OCI-LY3 (cell line): Measurements from ENCODE around the gene ASCC3.
A peak's percentile ranks its signal among the peaks of the same experiment; 100 is the strongest.

Experiments
- H2AFZ ChIP-seq: fragments of 200-600, 300-600 bp; shearing (Covaris generic); 2 replicates; pipeline ENCODE4 v1.6.0; 2014; ENCODE audit warnings: antibody characterized with exemption, low read depth, low read length
- H3K27ac ChIP-seq: fragments of 200-600, 300-600 bp; sonication (generic); 2 replicates; pipeline ENCODE4 v1.5.1; 2014; ENCODE audit warnings: mild to moderate bottlenecking, low read length, moderate library complexity, mixed read lengths
- H3K27me3 ChIP-seq: fragments of 200-600, 300-600 bp; sonication (generic); 2 replicates; pipeline ENCODE4 v1.6.1; 2014; ENCODE audit warnings: low read depth, low read length, mixed read lengths
- H3K36me3 ChIP-seq: fragments of 200-600, 300-600 bp; sonication (generic); replicated peaks from 2 replicates; pipeline ENCODE3; 2014; ENCODE audit warnings: low read depth, low read length, mixed read lengths
- H3K4me1 ChIP-seq: fragments of 300-600, 200-600 bp; sonication (generic); 2 replicates; pipeline ENCODE4 v1.6.1; 2014; ENCODE audit warnings: low read length, mixed read lengths
- H3K4me2 ChIP-seq: fragments of 200-600, 300-600 bp; sonication (generic); 2 replicates; pipeline ENCODE4 v1.6.1; 2014; ENCODE audit warnings: low read length, mixed read lengths
- H3K4me3 ChIP-seq: fragments of 300-600, 200-600 bp; sonication (generic); 2 replicates; pipeline ENCODE4 v1.5.1; 2014; ENCODE audit warnings: antibody characterized with exemption, mild to moderate bottlenecking, low read length, moderate library complexity
- H3K79me2 ChIP-seq: fragments of 300-600, 200-600 bp; shearing (Covaris generic); 2 replicates; pipeline ENCODE4 v1.6.1; 2014; ENCODE audit warnings: mild to moderate bottlenecking, low read length, mixed read lengths
- H3K9ac ChIP-seq: fragments of 300-600, 200-600 bp; shearing (Covaris generic); 2 replicates; pipeline ENCODE4 v1.6.0; 2014; ENCODE audit warnings: mild to moderate bottlenecking, low read length, moderate library complexity
- H3K9me3 ChIP-seq: fragments of 200-600, 300-600 bp; shearing (Covaris generic); 2 replicates; pipeline ENCODE4 v1.6.1; 2014; ENCODE audit warnings: low read length, mixed read lengths; ENCODE audit not compliant: insufficient read depth
- H4K20me1 ChIP-seq: fragments of 200-600, 300-600 bp; sonication (generic); 2 replicates; pipeline ENCODE4 v1.6.1; 2016; ENCODE audit warnings: low read length, mixed read lengths; ENCODE audit not compliant: insufficient read depth
- EZH2phosphoT487 ChIP-seq: fragments of 200-600 bp; shearing (Covaris generic); IDR thresholded peaks from 2 replicates; pipeline ENCODE4 v1.6.1; 2018; ENCODE audit warnings: antibody characterized with exemption, mixed run types, low read depth
- TF ChIP-seq, protein P1 (sequence below): fragments of 200-600, 300-600 bp; sonication (generic); IDR thresholded peaks from 2 replicates; pipeline ENCODE4 v1.5.1; 2014; ENCODE audit warnings: antibody characterized with exemption, low read length, low read depth

ASCC3 gene

DNA sequence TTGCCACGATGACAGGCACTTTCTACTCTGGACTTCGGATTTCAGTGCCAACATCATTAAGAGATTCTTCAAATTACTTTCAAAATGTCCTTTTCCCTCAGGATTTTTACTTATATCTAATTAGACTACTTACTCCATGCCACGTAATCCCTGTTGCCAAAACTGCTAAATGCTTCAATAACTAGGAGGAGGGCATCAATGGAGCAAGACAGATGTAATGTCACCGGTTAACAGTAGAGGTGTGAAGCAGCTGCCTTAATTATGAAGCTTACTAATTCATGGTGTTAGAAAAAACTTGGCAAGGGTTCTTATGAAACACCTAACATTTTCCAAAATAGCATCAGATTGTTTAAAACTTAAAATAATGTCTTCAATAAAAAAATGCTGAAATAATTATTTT is 305.2 kb downstream of the ASCC3 start:
- Histone ChIP-seq H2AFZ (no peak overlapping the region), H3K4me1 (no peaks in the 10 kb centered on the region), H3K9ac (no peak overlapping the region), H3K4me3 (no peak overlapping the region), H3K27ac (no peak overlapping the region), H3K4me2 (no peak overlapping the region), H3K36me3 (no peaks in the 10 kb centered on the region), H3K79me2 (no peaks in the 10 kb centered on the region), H4K20me1 (no peaks in the 10 kb centered on the region), H3K9me3 (no peaks in the 10 kb centered on the region), H3K27me3 (no peaks in the 10 kb centered on the region)
- TF ChIP-seq EZH2phosphoT487, result no peak

DNA sequence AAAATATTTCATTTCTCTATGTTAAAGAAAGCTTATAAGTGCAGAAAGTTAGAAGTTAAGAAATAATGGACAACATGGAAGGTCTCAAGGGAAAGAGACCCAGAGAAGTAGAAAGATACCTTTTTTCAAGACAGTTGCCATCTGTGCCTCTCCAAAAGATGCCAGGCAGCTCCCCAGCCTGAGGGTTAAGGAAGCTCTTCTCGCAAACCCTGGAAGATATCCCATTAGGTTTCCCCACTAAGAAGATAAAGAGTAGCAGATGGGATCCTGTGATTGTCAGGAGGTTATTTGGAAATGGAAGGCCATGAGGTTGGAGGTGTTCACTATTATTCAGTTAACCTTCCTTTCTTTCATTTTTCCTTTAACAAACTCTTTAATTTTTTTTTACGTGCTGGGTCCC is 306.3 kb downstream of the ASCC3 start:
- TF ChIP-seq EZH2phosphoT487, result no peak
- TF ChIP-seq, protein P1, sequence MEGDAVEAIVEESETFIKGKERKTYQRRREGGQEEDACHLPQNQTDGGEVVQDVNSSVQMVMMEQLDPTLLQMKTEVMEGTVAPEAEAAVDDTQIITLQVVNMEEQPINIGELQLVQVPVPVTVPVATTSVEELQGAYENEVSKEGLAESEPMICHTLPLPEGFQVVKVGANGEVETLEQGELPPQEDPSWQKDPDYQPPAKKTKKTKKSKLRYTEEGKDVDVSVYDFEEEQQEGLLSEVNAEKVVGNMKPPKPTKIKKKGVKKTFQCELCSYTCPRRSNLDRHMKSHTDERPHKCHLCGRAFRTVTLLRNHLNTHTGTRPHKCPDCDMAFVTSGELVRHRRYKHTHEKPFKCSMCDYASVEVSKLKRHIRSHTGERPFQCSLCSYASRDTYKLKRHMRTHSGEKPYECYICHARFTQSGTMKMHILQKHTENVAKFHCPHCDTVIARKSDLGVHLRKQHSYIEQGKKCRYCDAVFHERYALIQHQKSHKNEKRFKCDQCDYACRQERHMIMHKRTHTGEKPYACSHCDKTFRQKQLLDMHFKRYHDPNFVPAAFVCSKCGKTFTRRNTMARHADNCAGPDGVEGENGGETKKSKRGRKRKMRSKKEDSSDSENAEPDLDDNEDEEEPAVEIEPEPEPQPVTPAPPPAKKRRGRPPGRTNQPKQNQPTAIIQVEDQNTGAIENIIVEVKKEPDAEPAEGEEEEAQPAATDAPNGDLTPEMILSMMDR, result no peak
- Histone ChIP-seq H3K4me1 (no peaks in the 10 kb centered on the region), H4K20me1 (no peaks in the 10 kb centered on the region), H3K9ac (no peak overlapping the region), H3K27me3 (no peaks in the 10 kb centered on the region), H3K27ac (no peak overlapping the region), H3K36me3 (no peaks in the 10 kb centered on the region), H3K79me2 (no peaks in the 10 kb centered on the region), H3K9me3 (no peaks in the 10 kb centered on the region), H3K4me3 (no peak overlapping the region), H3K4me2 (no peak overlapping the region), H2AFZ (no peak overlapping the region)

DNA sequence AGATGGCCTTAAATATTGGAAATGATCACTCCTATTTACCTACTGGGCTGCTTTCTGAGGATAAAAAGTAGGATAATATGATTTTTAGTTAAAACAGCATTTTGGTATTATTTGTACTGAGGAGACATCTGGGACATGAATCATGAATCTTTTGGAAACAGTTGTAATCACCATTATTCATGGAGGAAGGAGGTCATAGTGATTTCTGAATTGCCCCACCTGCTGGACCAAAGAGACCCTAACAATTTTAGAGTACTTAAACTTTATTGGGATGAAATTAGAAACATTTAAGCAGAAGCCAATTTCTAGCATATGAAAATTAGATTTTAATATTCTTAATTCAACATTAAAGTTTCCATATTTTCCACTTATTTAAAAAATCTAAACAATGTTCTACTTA is 308.0 kb downstream of the ASCC3 start:
- no peaks in the 10 kb centered on the region for H3K4me1 ChIP-seq
- no peak overlapping the region for H3K9ac ChIP-seq
- no peaks in the 10 kb centered on the region for H3K9me3 ChIP-seq
- H3K27me3 ChIP-seq, result no peaks in the 10 kb centered on the region
- H3K4me3 ChIP-seq, result no peak overlapping the region
- H4K20me1 ChIP-seq, result no peaks in the 10 kb centered on the region
- no peak overlapping the region for H3K27ac ChIP-seq
- H3K79me2 ChIP-seq, result no peaks in the 10 kb centered on the region
- no peak overlapping the region for H2AFZ ChIP-seq
- TF ChIP-seq, protein P1, result peak; percentile 43
- TF ChIP-seq EZH2phosphoT487, result no peak
- no peak overlapping the region for H3K4me2 ChIP-seq
- H3K36me3 ChIP-seq, result no peaks in the 10 kb centered on the region

DNA sequence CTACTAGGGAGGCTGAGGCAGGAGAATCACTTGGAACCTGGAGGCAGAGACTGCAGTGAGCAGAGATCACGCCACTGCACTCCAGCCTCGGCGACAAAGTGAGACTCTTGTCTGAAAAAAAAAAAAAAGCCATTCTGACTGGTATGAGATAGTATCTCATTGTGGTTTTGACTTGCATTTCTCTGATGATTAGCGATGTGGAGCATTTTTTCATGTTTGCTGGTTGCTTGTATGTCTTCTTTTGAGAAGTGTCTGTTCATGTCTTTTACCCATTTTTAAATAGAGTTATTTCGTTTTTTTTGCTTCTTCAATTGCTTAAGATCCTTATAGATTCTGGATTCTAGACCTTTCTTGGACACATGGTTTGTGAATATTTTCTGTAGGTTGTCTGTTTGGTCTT is 312.9 kb downstream of the ASCC3 start:
- H4K20me1 ChIP-seq, result no peaks in the 10 kb centered on the region
- H3K36me3 ChIP-seq, result no peaks in the 10 kb centered on the region
- no peak overlapping the region for H3K4me2 ChIP-seq
- H3K4me1 ChIP-seq, result no peaks in the 10 kb centered on the region
- H3K9ac ChIP-seq, result no peak overlapping the region
- H3K27me3 ChIP-seq, result no peaks in the 10 kb centered on the region
- TF ChIP-seq, protein P1, result no peak
- no peak for TF ChIP-seq EZH2phosphoT487
- H3K9me3 ChIP-seq, result no peaks in the 10 kb centered on the region
- no peaks in the 10 kb centered on the region for H3K79me2 ChIP-seq
- H3K27ac ChIP-seq, result no peak overlapping the region
- H3K4me3 ChIP-seq, result no peak overlapping the region
- H2AFZ ChIP-seq, result no peak overlapping the region

DNA sequence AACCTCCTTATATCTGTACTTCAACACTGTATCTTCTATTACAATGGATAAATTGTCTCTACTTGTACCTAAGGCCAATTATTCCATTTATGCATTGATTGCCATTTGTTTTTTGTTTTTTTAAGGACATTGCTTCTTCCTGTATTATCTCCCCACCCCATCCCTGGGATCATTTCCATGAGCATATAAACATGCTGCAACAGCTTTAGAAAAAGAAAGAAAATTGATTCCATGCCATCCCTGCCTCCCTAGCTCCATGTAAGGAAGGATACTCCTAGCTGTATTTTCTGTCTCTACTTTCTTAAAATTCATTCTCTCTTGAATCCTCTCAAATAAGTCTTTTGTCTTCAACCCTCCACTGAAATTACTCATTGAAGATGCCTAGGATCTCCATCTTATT is 314.6 kb downstream of the ASCC3 start:
- Histone ChIP-seq H3K9ac (no peak overlapping the region), H3K27ac (no peak overlapping the region), H3K4me2 (no peak overlapping the region), H3K27me3 (no peaks in the 10 kb centered on the region), H3K36me3 (no peaks in the 10 kb centered on the region), H3K4me1 (no peaks in the 10 kb centered on the region), H3K4me3 (no peak overlapping the region), H3K9me3 (no peaks in the 10 kb centered on the region), H3K79me2 (no peaks in the 10 kb centered on the region), H2AFZ (no peak overlapping the region), H4K20me1 (no peaks in the 10 kb centered on the region)
- TF ChIP-seq, protein P1, result no peak
- no peak for TF ChIP-seq EZH2phosphoT487
